ENCODE measurements around the gene PIK3R1.
"Not testable (repeated sequence)": the region's sequence is repeated elsewhere in the genome, so short reads cannot be mapped to it uniquely, and the experiment has no call there.

The PIK3R1 gene

GRCh38 chr5:68194386-68194785, 21.2 kb upstream of the PIK3R1 start:
- peak; percentile 22 for DNase-seq

- DNase-seq: no peak
These were observed 20.4 kb upstream of the PIK3R1 start for GRCh38 chr5:68195137-68195536.

- peak; percentile 97 for DNase-seq
These were observed 18.7 kb upstream of the PIK3R1 start for GRCh38 chr5:68196876-68197275.

GRCh38 chr5:68200288-68200687, 15.3 kb upstream of the PIK3R1 start:
- no peak for DNase-seq

GRCh38 chr5:68210654-68211053, 4.9 kb upstream of the PIK3R1 start:
- DNase-seq: not testable (repeated sequence)

GRCh38 chr5:68214482-68215207, 911 bp upstream of the PIK3R1 start:
- no peak for DNase-seq

- peak; percentile 58 for DNase-seq
These were observed 315 bp downstream of the PIK3R1 start for GRCh38 chr5:68215898-68216244.

- DNase-seq: peak; percentile 56
These were observed 890 bp downstream of the PIK3R1 start for GRCh38 chr5:68216245-68217046.

GRCh38 chr5:68217047-68217355, 1.4 kb downstream of the PIK3R1 start:
- DNase-seq: no peak

GRCh38 chr5:68217528-68217927, 2.0 kb downstream of the PIK3R1 start:
- no peak for DNase-seq

GRCh38 chr5:68219161-68219816, 3.7 kb downstream of the PIK3R1 start:
- no peak for DNase-seq

- DNase-seq: no peak
These were observed 4.7 kb downstream of the PIK3R1 start for GRCh38 chr5:68220260-68220659.

- no peak for DNase-seq
These were observed 5.4 kb downstream of the PIK3R1 start for GRCh38 chr5:68220914-68221313.

- no peak for DNase-seq
These were observed 5.9 kb downstream of the PIK3R1 start for GRCh38 chr5:68221488-68221887.

- DNase-seq: no peak
These were observed 6.8 kb downstream of the PIK3R1 start for GRCh38 chr5:68222310-68222709.

- DNase-seq: no peak
These were observed 7.3 kb downstream of the PIK3R1 start for GRCh38 chr5:68222824-68223354.

- no peak for DNase-seq
These were observed 8.3 kb downstream of the PIK3R1 start for GRCh38 chr5:68223904-68224303.

GRCh38 chr5:68224509-68225187, 9.1 kb downstream of the PIK3R1 start:
- DNase-seq: peak; percentile 16

- DNase-seq: peak; percentile 69
These were observed 9.8 kb downstream of the PIK3R1 start for GRCh38 chr5:68225188-68225910.

- peak; percentile 18 for DNase-seq
These were observed 10.5 kb downstream of the PIK3R1 start for GRCh38 chr5:68225911-68226545.

- no peak for DNase-seq
These were observed 11.1 kb downstream of the PIK3R1 start for GRCh38 chr5:68226546-68227073.

Measured in MV-4-11 (cell line).